ENCODE results near the gene MYD88. TPM values are rescaled to one million over a fixed set of nuclear protein-coding genes. Genes with fewer than 3 reads are reported as not detected.

The MYD88 gene
- total and polyA plus RNA-seq, 3 donors from 2014 or later: 18.7 to 30.1 (median 22.3) TPM

- no peaks in the 10 kb centered on the region for H3K9me3 ChIP-seq
- H3K36me3 ChIP-seq (ENCODE audit: low read depth, missing control alignments): no peaks in the 10 kb centered on the region
- WGBS, 2 donors: 0 to 1% methylated on average over 39 to 60 of the region's 62 CpGs
- H3K27me3 ChIP-seq: no peaks in the 10 kb centered on the region
- H3K4me3 ChIP-seq: peak overlapping the region; percentile 95 to 98
- H3K27ac ChIP-seq: peak overlapping the region; percentile 98
- peak; percentile 65 for DNase-seq
- TF ChIP-seq POLR2A (IDR thresholded peaks at IDR 0.05): no peak
- TF ChIP-seq CTCF (IDR thresholded peaks at IDR 0.05): no peak
- no peaks in the 10 kb centered on the region for H3K4me1 ChIP-seq
- intact Hi-C loops (cut with DNase I; ENCODE audit: low total_unique reads): no loop called here
Measured at GRCh38 chr3:38165722-38166387, 27.4 kb downstream of the MYD88 start.

GRCh38 chr3:38167591-38167990 is 29.1 kb downstream of the MYD88 start:
- Histone ChIP-seq H3K9me3 (no peaks in the 10 kb centered on the region), H3K27me3 (no peaks in the 10 kb centered on the region), H3K27ac (no peak overlapping the region), H3K4me3 (no peak overlapping the region), H3K36me3 (ENCODE audit: low read depth, missing control alignments) (no peaks in the 10 kb centered on the region), H3K4me1 (no peaks in the 10 kb centered on the region)
- TF ChIP-seq CTCF (IDR thresholded peaks at IDR 0.05): no peak
- no peak for TF ChIP-seq POLR2A (IDR thresholded peaks at IDR 0.05)
- intact Hi-C loops (cut with DNase I; ENCODE audit: low total_unique reads): no loop called here
- WGBS, 2 donors: 52 to 63% methylated on average over 4 of the region's 4 CpGs
- DNase-seq: no peak

GRCh38 chr3:38168151-38169026 is 29.9 kb downstream of the MYD88 start:
- 92% methylated on average over 4 of the region's 4 CpGs for WGBS, 2 donors
- intact Hi-C loops (cut with DNase I; ENCODE audit: low total_unique reads): no loop called here
- Histone ChIP-seq H3K36me3 (ENCODE audit: low read depth, missing control alignments) (no peaks in the 10 kb centered on the region), H3K4me3 (no peak overlapping the region), H3K9me3 (no peaks in the 10 kb centered on the region), H3K27ac (no peak overlapping the region), H3K4me1 (no peaks in the 10 kb centered on the region), H3K27me3 (no peaks in the 10 kb centered on the region)
- TF ChIP-seq POLR2A (IDR thresholded peaks at IDR 0.05) (no peak), CTCF (IDR thresholded peaks at IDR 0.05) (no peak)
- DNase-seq: no peak

GRCh38 chr3:38169027-38169317 is 30.5 kb downstream of the MYD88 start:
- Histone ChIP-seq H3K36me3 (ENCODE audit: low read depth, missing control alignments) (no peaks in the 10 kb centered on the region), H3K27ac (no peak overlapping the region), H3K4me3 (no peak overlapping the region), H3K9me3 (no peaks in the 10 kb centered on the region), H3K4me1 (no peaks in the 10 kb centered on the region), H3K27me3 (no peaks in the 10 kb centered on the region)
- DNase-seq: no peak
- no peak for TF ChIP-seq CTCF (IDR thresholded peaks at IDR 0.05)
- no peak for TF ChIP-seq POLR2A (IDR thresholded peaks at IDR 0.05)
- intact Hi-C loops (cut with DNase I; ENCODE audit: low total_unique reads): no loop called here
- 74 to 93% methylated on average over 1 of the region's 1 CpG for WGBS, 2 donors
